OCI-M2 (cell line): Measurements from ENCODE around the gene BRIX1.
"Not testable (repeated sequence)": the region's sequence is repeated elsewhere in the genome, so short reads cannot be mapped to it uniquely, and the experiment has no call there.

ENCODE experiments used
- DNase-seq: peaks from one replicate; lab custom pipeline; 2025; ENCODE audit not compliant: unreplicated experiment; lab: John Stamatoyannopoulos, UW

The BRIX1 gene

GRCh38 chr5:34914671-34915138 is 806 bp upstream of the BRIX1 start:
- no peak for DNase-seq

- no peak for DNase-seq
These were observed 313 bp downstream of the BRIX1 start for GRCh38 chr5:34915856-34916192.

GRCh38 chr5:34916518-34916917 is 1.0 kb downstream of the BRIX1 start:
- no peak for DNase-seq

DNA sequence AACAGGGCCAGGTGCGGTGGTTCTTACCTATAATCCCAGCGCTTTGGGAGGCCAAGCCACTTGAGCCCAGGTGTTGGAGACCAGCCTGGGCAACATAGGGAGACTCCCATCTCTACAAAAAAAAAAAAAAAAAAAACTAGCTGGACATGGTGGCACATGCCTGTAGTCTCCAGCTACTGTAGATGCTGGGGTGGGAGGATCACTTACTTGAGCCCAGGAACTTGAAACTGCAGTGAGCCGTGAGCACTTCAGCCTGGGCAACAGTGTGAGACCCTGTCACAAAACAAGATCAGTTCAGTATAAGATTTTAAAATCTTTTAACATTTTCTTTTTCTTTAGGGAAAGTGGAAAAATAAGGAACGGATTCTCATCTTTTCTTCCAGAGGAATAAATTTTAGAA is 2.5 kb downstream of the BRIX1 start:
- no peak for DNase-seq

DNA sequence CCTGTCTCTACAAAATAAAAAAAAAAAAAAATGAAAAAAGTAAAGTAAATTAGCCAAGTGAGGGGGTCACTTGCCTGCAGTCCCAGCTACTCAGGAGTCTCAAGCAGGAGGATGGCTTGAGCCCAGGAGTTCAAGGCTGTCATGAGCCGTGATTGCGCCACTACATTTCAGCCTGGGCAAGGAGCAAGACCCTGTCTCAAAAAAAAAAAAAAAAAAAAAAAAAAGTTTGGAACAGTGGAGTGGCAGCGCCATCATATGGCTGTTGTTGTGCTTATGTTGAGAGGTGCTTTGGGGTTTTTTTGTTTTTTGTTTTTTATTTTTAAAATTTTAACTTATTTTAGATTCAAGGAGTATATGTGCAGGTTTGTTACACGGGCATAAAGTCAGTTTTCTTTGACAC is 3.6 kb downstream of the BRIX1 start:
- no peak for DNase-seq

DNA sequence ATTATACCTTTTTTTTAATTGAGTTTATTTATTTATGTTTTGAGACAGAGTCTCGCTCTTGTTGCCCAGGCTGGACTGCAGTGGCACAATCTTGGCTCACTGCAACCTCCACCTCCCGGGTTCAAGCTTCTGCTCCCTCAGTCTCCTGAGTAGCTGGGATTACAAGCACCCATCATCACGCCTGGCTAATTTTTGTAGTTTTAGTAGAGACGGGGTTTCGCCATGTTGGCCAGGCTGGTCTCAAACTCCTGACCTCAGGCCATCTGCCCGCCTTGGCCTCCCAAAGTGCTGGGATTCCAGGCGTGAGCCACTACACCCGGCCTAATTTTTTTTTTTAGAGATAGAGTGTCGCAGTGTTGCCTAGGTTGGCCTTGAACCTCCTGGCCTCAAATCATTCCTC is 7.7 kb downstream of the BRIX1 start:
- not testable (repeated sequence) for DNase-seq

- DNase-seq, result peak; percentile 3
These were observed 8.4 kb downstream of the BRIX1 start for GRCh38 chr5:34923694-34924461.

DNA sequence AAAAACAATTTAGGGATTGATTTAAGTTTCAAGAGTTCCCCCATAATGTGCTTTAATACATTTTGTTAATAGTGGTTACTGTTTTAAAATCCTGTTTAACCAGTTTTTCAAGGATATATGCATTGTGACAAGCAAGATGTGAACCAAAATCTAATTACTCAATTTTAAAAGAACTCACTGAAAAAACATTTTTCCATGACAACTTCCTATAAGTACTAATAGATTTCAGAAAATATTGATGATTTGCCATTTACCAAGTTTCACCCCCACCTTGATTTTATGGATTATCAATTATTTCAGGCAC is 8.9 kb downstream of the BRIX1 start:
- no peak for DNase-seq

DNA sequence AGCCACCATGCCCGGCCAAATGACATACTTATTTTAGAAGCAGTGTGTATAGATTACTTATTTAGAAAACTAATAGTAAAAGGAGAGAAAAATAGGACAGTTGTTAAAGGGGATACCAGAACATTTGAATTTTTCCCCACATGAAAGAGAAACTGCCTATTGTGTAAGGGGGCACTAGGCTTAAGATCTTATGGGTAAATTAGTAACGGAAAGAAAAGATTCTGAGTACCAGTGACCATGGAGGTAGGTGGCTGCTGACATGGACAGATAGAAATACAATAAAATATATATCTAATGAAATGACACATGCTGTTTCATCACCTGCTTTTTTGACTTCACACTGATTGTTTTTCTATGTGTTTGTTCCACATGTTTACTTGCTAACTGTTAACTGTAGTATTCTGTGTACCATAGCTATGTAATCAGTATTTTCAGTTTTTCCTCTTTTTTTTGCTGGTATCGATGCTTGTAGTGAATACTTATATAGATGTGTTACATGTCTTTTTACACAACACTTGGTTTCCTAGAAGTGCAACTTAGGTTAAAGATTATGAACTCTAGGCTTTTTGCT is 10.9 kb downstream of the BRIX1 start:
- DNase-seq, result no peak

DNA sequence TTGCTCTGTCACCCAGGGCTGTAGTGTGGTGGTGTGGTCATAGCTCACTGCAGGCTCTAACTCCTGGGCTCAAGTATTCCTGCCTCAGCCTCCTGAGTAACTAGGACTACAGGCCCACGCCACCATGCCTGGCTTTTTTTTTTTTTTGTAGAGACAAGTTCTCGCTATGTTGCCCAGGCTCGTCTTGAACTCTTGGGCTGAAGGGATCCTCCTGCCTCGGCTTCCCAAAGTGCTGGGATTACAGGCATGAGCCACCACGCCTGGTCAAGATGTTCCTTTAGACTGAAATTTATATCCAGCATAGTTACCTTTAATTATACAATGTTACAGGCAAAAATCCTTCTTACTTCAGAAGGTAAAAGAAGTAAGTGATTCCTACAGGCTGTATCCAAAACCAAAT is 12.3 kb downstream of the BRIX1 start:
- DNase-seq, result no peak

- DNase-seq, result no peak
These were observed 12.8 kb downstream of the BRIX1 start for GRCh38 chr5:34928267-34928666.

DNA sequence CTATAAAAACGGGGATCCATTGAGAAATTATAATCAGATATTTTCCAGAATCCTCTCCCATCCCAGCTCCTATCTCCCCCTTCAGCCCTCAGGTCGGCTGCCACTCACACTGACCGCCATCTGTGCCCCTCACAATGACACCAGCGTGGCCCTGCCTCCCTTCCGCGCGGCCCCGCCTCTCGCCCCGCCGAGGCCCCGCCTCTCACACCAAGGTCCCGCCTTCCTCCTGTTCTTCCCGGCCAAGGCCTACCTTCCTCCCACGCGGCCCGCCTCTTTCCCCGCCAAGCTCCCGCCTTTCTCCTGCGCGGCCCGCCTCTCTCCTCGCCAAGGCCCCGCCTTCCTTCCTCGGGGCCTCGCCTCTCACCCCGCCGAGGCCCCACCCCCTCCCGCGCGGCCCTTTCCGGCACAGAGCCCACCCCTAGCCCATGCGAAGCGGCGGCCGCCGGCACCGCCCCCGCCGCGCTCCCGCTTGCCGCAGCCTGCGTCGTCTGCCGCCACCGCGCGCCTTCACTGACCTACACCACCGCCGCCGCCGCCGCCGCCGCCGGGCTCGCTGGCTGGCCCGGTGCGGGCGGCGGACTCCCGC is 13.7 kb downstream of the BRIX1 start, which contains the start of gene DNAJC21:
DNAJC21 (plus strand) TSS at position 426 of the 586 bp plus-strand sequence. CDS start 261 bp downstream, outside the sequence.
- DNase-seq, result peak; percentile 51

DNA sequence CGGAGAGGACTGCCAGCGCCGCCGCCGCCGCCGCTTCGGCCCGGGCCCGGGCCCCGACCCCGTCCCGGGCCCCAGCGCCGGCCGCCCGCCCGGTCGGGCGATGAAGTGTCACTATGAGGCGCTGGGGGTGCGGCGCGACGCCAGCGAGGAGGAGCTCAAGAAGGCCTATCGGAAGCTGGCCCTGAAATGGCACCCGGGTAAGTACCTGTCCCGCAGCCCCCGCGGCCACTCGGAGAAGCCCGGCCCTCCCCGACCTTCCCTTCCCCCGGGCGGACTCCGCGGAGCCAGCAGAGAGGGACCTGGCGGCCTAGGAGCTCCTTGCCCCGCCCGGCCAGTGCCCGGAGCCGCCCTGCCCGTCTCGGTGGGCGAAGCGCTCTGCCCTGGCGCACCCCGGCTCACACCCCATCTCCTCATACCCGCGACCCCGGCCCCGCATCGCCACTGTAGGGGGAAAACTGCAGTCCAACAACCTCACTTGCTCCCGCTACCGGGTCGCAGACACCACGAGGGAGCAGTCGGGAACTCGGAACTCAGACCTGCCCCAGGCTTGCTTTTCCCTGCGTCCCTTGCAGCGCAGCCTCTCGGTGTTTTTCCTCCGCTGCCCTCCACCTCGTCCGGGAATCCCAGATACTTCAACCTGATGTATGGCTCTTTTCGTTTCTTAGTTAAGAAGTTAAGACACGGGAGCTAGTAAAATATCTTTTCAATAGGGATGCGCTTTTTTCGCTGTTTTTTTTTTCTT is 14.4 kb downstream of the BRIX1 start:
- DNase-seq, result peak; percentile 3

GRCh38 chr5:34930462-34930844 is 14.9 kb downstream of the BRIX1 start:
- no peak for DNase-seq

DNA sequence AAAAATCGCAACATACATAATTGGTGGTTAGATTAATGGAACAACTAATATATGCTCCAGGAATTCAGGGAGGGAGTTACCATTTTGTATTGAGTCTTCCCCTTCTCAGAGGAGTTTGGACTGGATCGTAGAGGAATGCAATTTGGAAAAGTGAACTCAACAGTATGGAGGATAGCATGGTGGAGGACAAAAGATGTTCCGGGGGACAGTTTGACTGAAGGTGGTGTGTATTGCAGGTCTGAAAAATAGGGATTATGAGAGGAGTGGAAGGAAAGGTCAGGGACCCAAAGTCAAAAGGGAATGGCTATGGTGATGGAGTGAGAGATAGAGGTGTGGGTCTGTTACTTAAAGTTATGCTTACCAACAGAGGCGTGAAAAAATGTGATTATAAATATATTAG is 15.4 kb downstream of the BRIX1 start:
- no peak for DNase-seq

DNA sequence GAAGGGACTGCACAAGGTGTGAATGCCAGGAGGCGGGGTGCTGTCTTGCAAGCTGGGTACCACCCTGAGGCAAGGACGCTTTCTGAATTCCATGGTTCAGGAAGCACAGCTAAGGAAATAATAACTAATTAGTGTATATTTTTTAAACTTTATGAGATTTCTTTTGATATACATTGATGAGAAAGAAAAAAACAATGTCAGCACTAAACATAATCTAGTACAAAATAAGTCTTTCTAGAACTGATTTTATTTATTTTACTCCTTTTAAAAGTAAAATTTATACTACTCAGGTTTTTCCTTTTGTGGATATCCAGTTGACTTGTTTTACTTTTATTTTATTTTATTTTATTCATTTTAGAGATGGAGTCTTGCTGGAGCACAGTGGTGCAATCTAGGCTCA is 17.4 kb downstream of the BRIX1 start:
- no peak for DNase-seq

- DNase-seq, result no peak
These were observed 26.4 kb downstream of the BRIX1 start for GRCh38 chr5:34941936-34942335.

- DNase-seq, result no peak
These were observed 28.5 kb downstream of the BRIX1 start for GRCh38 chr5:34944044-34944443.

- DNase-seq, result no peak
These were observed 29.0 kb downstream of the BRIX1 start for GRCh38 chr5:34944460-34945047.

DNA sequence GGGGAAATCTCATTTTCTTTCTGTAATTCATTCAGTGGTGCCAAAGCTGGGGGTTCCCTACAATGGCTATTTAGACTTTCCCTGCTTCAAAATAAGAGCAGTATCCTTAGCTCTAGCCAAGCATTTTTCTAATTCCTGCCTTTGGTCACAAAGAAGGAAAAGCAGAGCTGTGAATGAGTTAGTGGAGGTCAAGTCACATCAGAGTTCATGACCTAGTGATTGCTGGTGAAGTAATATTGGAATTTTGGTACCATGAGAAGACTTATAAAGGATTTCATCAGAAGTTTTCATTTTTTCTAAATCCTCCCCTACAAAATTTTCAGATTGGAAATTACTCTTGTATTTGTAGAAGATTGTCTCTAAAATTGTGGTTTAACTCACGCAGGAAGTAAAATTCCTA is 41.8 kb downstream of the BRIX1 start:
- no peak for DNase-seq

GRCh38 chr5:34957857-34958690 is 42.6 kb downstream of the BRIX1 start:
- no peak for DNase-seq
